Fibroblast of the aortic adventitia (primary cell): ENCODE measurements around the gene NCLN. TPM values are rescaled to one million over a fixed set of nuclear protein-coding genes. Genes with fewer than 3 reads are reported as not detected.
A peak's percentile ranks its signal among the peaks of the same experiment; 100 is the strongest.

Experiments used
- DNase-seq: peaks from one replicate; pipeline ENCODE4 v3.0.0-alpha.2; 2010; ENCODE audit warnings: low read depth
- H3K4me3 ChIP-seq: 2 replicates; pipeline ENCODE4 v1.5.1; 2011; ENCODE audit warnings: low read depth, mild to moderate bottlenecking, control low read depth, low read length, moderate library complexity
- total RNA-seq: library from RNA; depleted of rRNA; stranded (reverse); fragments of >200 nt; gene quantifications from 2 replicates; pipeline ENCODE4 v1.2.3, GENCODE V29; 2012; ENCODE audit warnings: low replicate concordance
- TF ChIP-seq, protein P1 (sequence below): IDR thresholded peaks from 2 replicates; pipeline ENCODE4 v1.5.1; 2011; ENCODE audit warnings: mild to moderate bottlenecking, low read length, control low read depth, inconsistent platforms; ENCODE audit not compliant: insufficient read depth

The NCLN gene, protein sequence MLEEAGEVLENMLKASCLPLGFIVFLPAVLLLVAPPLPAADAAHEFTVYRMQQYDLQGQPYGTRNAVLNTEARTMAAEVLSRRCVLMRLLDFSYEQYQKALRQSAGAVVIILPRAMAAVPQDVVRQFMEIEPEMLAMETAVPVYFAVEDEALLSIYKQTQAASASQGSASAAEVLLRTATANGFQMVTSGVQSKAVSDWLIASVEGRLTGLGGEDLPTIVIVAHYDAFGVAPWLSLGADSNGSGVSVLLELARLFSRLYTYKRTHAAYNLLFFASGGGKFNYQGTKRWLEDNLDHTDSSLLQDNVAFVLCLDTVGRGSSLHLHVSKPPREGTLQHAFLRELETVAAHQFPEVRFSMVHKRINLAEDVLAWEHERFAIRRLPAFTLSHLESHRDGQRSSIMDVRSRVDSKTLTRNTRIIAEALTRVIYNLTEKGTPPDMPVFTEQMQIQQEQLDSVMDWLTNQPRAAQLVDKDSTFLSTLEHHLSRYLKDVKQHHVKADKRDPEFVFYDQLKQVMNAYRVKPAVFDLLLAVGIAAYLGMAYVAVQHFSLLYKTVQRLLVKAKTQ
- 20.4 and 38.3 TPM in 2 replicates for total RNA-seq

DNA sequence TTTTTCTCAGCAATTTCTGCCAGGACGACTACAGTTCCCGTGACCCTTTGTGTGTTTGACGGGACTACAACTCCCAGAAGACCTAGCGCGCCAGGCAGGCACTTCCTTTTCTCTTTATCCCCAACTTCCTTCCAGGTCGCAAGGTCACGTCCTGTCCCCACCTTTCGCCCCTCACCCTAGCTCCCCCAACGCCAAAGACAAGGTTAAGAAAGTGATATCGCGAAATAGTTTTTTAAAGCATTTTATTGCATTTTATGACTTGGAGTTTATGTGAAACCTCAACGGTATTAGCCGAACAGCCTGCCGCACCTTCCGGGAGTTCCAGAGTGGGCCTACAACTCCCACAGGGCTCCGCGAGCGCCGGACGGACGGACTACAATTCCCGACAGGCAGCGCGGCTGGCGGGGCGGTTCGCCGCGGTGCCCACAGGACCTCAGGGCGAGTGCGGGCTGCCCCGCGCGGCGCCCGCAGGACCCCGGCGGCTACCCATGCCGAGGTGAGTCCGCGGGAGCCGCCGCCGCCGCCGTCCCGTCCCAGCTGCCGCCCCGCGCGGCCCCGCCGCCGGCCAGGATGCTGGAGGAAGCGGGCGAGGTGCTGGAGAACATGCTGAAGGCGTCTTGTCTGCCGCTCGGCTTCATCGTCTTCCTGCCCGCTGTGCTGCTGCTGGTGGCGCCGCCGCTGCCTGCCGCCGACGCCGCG, at the start of gene NCLN:
TSS of gene NCLN (plus strand) at position 470 of the 699 bp plus-strand sequence. CDS start at position 571, 101 bp downstream.
- H3K4me3 ChIP-seq, result peak within 1 kb of the TSS; percentile 86
- peak; percentile 96 for DNase-seq
- TF ChIP-seq, protein P1, sequence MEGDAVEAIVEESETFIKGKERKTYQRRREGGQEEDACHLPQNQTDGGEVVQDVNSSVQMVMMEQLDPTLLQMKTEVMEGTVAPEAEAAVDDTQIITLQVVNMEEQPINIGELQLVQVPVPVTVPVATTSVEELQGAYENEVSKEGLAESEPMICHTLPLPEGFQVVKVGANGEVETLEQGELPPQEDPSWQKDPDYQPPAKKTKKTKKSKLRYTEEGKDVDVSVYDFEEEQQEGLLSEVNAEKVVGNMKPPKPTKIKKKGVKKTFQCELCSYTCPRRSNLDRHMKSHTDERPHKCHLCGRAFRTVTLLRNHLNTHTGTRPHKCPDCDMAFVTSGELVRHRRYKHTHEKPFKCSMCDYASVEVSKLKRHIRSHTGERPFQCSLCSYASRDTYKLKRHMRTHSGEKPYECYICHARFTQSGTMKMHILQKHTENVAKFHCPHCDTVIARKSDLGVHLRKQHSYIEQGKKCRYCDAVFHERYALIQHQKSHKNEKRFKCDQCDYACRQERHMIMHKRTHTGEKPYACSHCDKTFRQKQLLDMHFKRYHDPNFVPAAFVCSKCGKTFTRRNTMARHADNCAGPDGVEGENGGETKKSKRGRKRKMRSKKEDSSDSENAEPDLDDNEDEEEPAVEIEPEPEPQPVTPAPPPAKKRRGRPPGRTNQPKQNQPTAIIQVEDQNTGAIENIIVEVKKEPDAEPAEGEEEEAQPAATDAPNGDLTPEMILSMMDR, result no peak

DNA sequence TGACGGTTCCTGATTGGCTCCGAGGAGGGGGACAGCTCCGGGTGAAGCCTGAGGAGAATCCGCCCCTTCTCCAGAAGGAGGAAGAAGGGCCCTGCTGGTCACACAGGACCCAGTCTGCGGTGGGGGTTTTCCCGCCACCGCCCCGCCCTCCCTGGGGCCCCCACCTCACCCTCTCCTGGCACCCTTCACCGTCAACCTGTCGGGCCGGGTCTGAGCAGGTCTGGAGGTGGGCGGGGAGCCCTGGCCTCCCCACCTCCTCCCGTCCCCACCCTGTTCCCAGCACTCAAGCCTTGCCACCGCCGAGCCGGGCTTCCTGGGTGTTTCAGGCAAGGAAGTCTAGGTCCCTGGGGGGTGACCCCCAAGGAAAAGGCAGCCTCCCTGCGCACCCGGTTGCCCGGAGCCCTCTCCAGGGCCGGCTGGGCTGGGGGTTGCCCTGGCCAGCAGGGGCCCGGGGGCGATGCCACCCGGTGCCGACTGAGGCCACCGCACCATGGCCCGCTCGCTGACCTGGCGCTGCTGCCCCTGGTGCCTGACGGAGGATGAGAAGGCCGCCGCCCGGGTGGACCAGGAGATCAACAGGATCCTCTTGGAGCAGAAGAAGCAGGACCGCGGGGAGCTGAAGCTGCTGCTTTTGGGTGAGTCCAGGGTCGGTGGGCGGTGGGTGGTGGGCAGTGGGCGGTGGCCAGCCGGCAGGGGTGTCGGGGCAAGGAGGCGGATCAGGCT, 49.6 kb upstream of the NCLN start, which contains the start of gene GNA15:
TSS of gene GNA15 (plus strand) at position 73 of the 723 bp plus-strand sequence. CDS start at position 491, 418 bp downstream.
- no peak for DNase-seq
- TF ChIP-seq, protein P1, result no peak
- no peak within 1 kb of the TSS for H3K4me3 ChIP-seq

DNA sequence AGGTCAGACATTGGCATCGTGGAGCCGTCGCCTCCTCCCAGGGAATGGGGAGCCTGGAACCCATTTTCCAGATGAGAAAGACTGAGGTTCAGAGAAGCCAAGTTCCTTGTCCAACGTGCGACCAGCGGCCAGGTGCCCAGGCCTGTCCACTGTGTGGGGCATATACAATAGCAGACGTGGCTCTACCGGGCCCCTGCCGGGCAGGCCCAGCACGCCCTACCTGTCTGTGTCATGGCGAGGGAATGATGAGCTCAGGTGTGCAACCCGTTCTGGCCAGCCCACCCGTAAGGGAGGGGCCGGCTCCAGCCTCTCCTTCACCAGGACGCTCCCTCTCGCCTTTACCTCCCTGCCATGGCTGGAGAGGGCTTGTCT, 49.1 kb upstream of the NCLN start:
- TF ChIP-seq, protein P1, result no peak
- no peak for DNase-seq
- H3K4me3 ChIP-seq, result no peak overlapping the region

DNA sequence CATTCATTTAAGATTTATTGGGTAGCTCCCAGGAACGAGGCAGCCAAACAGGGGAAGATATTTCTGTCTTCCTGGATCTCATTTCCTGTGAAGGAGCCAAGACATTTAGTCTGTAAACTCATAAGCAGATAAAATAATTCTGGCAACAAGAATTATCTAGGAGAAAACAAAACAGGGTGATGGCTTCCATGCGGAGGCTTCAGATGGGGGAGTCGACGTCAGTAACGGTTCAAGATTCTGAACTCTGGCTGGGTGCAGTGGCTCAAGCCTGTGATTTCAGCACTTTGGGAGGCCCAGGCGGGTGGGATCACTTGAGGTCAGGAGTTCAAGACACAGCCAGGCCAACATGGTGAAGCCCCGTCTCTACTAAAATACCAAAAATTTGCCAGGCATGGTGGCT, 48.6 kb upstream of the NCLN start:
- TF ChIP-seq, protein P1, result no peak
- DNase-seq, result peak; percentile 71
- no peak overlapping the region for H3K4me3 ChIP-seq

DNA sequence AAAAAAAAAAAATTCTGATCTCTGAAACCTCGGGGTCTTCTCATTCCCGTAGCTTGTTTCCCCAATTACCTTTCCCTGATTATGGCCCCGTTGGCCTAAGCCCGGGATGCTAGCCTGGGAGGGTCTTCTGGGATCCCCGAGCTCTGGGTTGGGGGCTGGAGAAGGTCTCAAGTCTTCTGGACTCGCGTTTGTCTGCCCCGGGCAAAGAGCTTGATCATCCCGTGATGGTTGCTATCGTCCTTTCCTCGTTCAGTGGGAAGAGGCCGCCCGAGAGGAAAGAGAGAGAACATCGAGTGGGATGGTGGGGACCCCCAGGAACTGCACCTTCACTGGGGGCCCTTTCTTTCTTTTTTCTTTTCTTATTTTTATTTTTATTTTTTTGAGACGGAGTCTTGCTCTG, 47.5 kb upstream of the NCLN start:
- DNase-seq, result no peak
- TF ChIP-seq, protein P1, result no peak
- H3K4me3 ChIP-seq, result no peak overlapping the region

DNA sequence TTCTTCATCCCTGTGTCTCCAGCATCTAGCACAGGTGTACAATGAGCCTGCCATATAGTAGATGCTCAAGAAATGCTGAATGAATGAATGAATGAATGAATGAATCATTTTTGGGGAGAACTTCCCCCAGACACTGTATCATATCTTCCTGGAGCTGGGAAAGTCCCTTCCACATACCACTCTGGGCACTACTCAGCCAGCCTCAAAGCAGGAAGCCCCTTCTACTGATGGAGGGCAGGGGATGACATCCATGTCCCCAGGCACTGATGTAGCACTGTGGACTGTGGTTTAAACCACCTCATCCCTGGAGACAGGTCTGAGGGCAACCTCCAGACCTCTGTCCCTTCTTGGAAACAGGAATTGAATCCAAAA, 45.1 kb upstream of the NCLN start:
- DNase-seq, result no peak
- TF ChIP-seq, protein P1, result no peak

More for the DNA sequence above, 45.1 kb upstream of the NCLN start:
- no peak overlapping the region for H3K4me3 ChIP-seq
